Fibroblast of lung (primary cell): ENCODE results near the gene MRPL33. TPM values are rescaled to one million over a fixed set of nuclear protein-coding genes. Genes with fewer than 3 reads are reported as not detected.
"Not testable (repeated sequence)": the region's sequence is repeated elsewhere in the genome, so short reads cannot be mapped to it uniquely, and the experiment has no call there.

Experiments
- DNase-seq, 2 donors: peaks; one replicate each; pipeline versions ENCODE4 v3.0.0 to v3.0.0-alpha.2; 2010; ENCODE audit warnings: low read depth in 2 of 2
- H2AFZ ChIP-seq: 2 replicates; pipeline ENCODE4 v1.5.1; 2012; ENCODE audit warnings: low read length, control low read depth, inconsistent platforms
- H3K27ac ChIP-seq: 2 replicates; pipeline ENCODE4 v1.5.1; 2011; ENCODE audit warnings: low read length, control low read depth; ENCODE audit not compliant: insufficient read depth
- H3K27me3 ChIP-seq: 2 replicates; pipeline ENCODE4 v1.5.1; 2011; ENCODE audit warnings: mild to moderate bottlenecking, low read length; ENCODE audit not compliant: control insufficient read depth, insufficient read depth
- H3K36me3 ChIP-seq: 2 replicates; pipeline ENCODE4 v1.5.1; 2011; ENCODE audit warnings: low read length; ENCODE audit not compliant: control insufficient read depth, insufficient read depth
- H3K4me1 ChIP-seq: 2 replicates; pipeline ENCODE4 v1.5.1; 2011; ENCODE audit warnings: low read length; ENCODE audit not compliant: control insufficient read depth, insufficient read depth; ENCODE audit errors: extremely low read depth
- H3K4me2 ChIP-seq: 2 replicates; pipeline ENCODE4 v1.5.1; 2011; ENCODE audit warnings: low read length, control low read depth; ENCODE audit not compliant: insufficient read depth; ENCODE audit errors: extremely low read depth
- H3K4me3 ChIP-seq, 4 experiments: fragments of 200-600 bp in 1 of 4; sonication (generic) in 1 of 4; replicated peaks in 1 of 4; 2 replicates each; pipeline ENCODE4 v1.5.1; 2011 to 2016; ENCODE audit warnings: low read length in 4 of 4, low read depth in 3 of 4, mild to moderate bottlenecking in 3 of 4, control low read depth in 2 of 4, inconsistent platforms in 1 of 4, mixed read lengths in 1 of 4; ENCODE audit not compliant: insufficient read depth in 1 of 4; ENCODE audit errors: control extremely low read depth in 1 of 4
- H3K79me2 ChIP-seq: 2 replicates; pipeline ENCODE4 v1.5.1; 2012; ENCODE audit warnings: mild to moderate bottlenecking, low read length, inconsistent platforms; ENCODE audit not compliant: control insufficient read depth, insufficient read depth
- H3K9ac ChIP-seq: 2 replicates; pipeline ENCODE4 v1.5.1; 2011; ENCODE audit warnings: mild to moderate bottlenecking, low read length, control low read depth; ENCODE audit not compliant: insufficient read depth
- H3K9me3 ChIP-seq: 2 replicates; pipeline ENCODE4 v1.5.1; 2012; ENCODE audit warnings: low read depth, low read length; ENCODE audit not compliant: control insufficient read depth, insufficient read depth
- H4K20me1 ChIP-seq: 2 replicates; pipeline ENCODE4 v1.5.1; 2011; ENCODE audit warnings: low read length; ENCODE audit not compliant: control insufficient read depth, insufficient read depth; ENCODE audit errors: extremely low read depth
- EZH2 ChIP-seq: IDR thresholded peaks from 2 replicates; pipeline ENCODE4 v1.5.1; 2012; ENCODE audit warnings: low read length, control low read depth, mild to moderate bottlenecking; ENCODE audit errors: missing control alignments
- polyA plus RNA-seq, 2 donors: library from polyadenylated mRNA; depleted of rRNA in 1 of 2; stranded (reverse) in 1 of 2; unstranded in 1 of 2; fragments of >200 nt; gene quantifications; 2 replicates each; pipeline ENCODE4 v1.2.1, GENCODE V29; 2011 to 2012; ENCODE audit warnings: missing spikeins in 1 of 2
- total RNA-seq: library from RNA; depleted of rRNA; stranded (reverse); fragments of >200 nt; gene quantifications from 2 replicates; pipeline ENCODE4 v1.2.1, GENCODE V29; 2014
- TF ChIP-seq, protein P1 (sequence below), 2 donors: IDR thresholded peaks in 1 of 2; conservative IDR thresholded peaks in 1 of 2; 1 replicate in 1 of 2; 2 replicates in 1 of 2; pipeline ENCODE4 v1.5.1; 2011 to 2012; ENCODE audit warnings: low read length in 2 of 2, control low read depth in 1 of 2, inconsistent platforms in 1 of 2, low read depth in 1 of 2, mild to moderate bottlenecking in 1 of 2

The MRPL33 gene
- total and polyA plus RNA-seq, 2 donors (not counting 1 experiment from before 2014, with no cell fraction given): 85.9 to 178 TPM

DNA sequence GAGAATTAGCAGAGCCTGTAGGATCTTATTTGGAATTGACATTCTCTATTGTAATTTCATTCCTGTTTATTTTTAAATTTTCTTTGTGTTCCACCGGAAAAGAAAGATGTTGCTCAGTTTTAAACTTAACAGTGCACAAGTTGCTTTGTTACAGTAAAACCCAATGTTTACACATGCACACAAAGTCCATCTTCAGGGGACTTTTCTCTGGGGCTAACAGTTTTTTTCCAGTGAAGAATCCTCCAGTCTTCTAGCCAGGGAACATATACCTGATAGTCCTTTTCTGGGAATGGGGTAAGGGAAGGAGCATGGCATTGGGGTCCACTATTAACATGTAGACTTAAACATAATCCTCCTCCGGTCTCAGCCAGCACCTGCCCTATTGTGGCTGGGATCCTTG, 25.2 kb upstream of the MRPL33 start:
- H3K79me2 ChIP-seq: no peaks in the 10 kb centered on the region
- no peaks in the 10 kb centered on the region for H4K20me1 ChIP-seq
- no peaks in the 10 kb centered on the region for H3K4me1 ChIP-seq
- TF ChIP-seq, protein P1, sequence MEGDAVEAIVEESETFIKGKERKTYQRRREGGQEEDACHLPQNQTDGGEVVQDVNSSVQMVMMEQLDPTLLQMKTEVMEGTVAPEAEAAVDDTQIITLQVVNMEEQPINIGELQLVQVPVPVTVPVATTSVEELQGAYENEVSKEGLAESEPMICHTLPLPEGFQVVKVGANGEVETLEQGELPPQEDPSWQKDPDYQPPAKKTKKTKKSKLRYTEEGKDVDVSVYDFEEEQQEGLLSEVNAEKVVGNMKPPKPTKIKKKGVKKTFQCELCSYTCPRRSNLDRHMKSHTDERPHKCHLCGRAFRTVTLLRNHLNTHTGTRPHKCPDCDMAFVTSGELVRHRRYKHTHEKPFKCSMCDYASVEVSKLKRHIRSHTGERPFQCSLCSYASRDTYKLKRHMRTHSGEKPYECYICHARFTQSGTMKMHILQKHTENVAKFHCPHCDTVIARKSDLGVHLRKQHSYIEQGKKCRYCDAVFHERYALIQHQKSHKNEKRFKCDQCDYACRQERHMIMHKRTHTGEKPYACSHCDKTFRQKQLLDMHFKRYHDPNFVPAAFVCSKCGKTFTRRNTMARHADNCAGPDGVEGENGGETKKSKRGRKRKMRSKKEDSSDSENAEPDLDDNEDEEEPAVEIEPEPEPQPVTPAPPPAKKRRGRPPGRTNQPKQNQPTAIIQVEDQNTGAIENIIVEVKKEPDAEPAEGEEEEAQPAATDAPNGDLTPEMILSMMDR (conservative IDR thresholded peaks at IDR 0.05 in 1 of 2, IDR thresholded peaks at IDR 0.05 in 1 of 2; ENCODE audit: low read depth in 1 of 2, low read length in 2 of 2): no peak
- no peak for TF ChIP-seq EZH2
- no peaks in the 10 kb centered on the region for H3K27me3 ChIP-seq
- no peak overlapping the region for H3K4me2 ChIP-seq
- H3K9ac ChIP-seq: no peak overlapping the region
- no peak overlapping the region for H3K4me3 ChIP-seq
- H3K36me3 ChIP-seq: no peaks in the 10 kb centered on the region
- H3K27ac ChIP-seq: no peak overlapping the region
- H2AFZ ChIP-seq: no peak overlapping the region
- no peaks in the 10 kb centered on the region for H3K9me3 ChIP-seq
- no peak for DNase-seq

DNA sequence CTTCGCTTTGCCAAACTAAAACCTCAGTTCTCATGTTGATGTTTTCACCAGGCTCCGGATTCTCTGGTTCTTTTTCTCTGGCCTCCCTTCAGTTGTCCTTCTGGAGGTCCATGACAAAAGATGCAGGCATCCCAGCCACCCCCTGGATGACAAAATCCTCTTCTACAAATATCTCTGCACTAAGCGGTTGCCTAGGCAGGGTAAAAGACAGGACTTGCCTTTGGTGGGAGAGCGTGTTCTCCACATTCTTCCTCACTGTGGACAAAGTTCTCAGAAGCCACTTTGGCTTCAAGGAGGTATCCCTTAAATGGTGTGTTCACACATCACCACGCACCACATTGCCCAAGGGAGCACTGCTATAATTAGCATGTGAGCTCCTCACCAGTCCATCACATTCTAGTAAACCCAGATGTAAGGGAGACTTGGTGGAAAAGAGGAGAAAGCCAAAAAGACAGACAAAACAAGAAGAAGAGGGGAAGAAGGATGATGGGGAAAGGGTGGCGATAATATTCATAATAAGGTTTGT, 23.6 kb upstream of the MRPL33 start:
- H3K79me2 ChIP-seq: no peaks in the 10 kb centered on the region
- no peak overlapping the region for H3K4me2 ChIP-seq
- H2AFZ ChIP-seq: no peak overlapping the region
- no peaks in the 10 kb centered on the region for H3K9me3 ChIP-seq
- TF ChIP-seq EZH2: no peak
- TF ChIP-seq, protein P1 (conservative IDR thresholded peaks at IDR 0.05 in 1 of 2, IDR thresholded peaks at IDR 0.05 in 1 of 2; ENCODE audit: low read depth in 1 of 2, low read length in 2 of 2): no peak
- no peak overlapping the region for H3K9ac ChIP-seq
- H3K36me3 ChIP-seq: no peaks in the 10 kb centered on the region
- no peak overlapping the region for H3K4me3 ChIP-seq
- H3K27ac ChIP-seq: no peak overlapping the region
- H3K4me1 ChIP-seq: no peaks in the 10 kb centered on the region
- no peak for DNase-seq
- no peaks in the 10 kb centered on the region for H4K20me1 ChIP-seq
- H3K27me3 ChIP-seq: no peaks in the 10 kb centered on the region

DNA sequence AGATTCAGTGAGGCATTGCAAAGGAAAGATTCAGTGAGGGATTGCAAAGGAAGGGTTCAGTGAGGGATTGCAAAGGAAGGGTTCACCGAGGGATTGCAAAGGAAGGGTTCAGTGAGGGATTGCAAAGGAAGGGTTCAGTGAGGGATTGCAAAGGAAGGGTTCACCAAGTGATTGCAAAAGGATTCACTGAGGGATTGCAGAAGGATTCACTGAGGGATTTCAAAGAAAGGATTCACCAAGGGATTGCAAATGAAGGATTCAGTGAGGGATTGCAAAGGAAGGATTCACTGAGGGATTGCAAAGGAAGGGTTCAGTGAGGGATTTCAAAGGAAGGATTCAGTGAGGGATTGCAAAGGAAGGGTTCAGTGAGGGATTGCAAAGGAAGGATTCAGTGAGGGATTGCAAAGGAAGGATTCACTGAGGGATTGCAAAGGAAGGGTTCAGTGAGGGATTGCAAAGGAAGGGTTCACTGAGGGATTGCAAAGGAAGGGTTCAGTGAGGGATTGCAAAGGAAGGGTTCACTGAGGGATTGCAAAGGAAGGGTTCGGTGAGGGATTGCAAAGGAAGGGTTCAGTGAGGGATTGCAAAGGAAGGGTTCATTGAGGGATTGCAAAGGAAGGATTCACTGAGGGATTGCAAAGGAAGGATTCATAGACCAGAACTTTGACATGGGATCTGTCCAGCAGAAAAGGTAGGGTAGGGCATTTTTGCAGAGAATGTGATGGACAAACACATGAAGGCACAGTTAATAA, 22.5 kb upstream of the MRPL33 start:
- H3K9ac ChIP-seq, H3K4me1 ChIP-seq: not testable (repeated sequence)

More for the DNA sequence above, 22.5 kb upstream of the MRPL33 start:
- not testable (repeated sequence) for H3K4me2 ChIP-seq, H3K9me3 ChIP-seq, H3K27ac ChIP-seq, H3K27me3 ChIP-seq, H3K79me2 ChIP-seq, DNase-seq, H4K20me1 ChIP-seq, H3K4me3 ChIP-seq, H2AFZ ChIP-seq, H3K36me3 ChIP-seq
